Fibroblast of mammary gland (primary cell): ENCODE data around the gene GBE1.
A peak's percentile ranks its signal among the peaks of the same experiment; 100 is the strongest.

Experiments
- DNase-seq: peaks from one replicate; pipeline ENCODE4 v3.0.0-alpha.2; 2010; ENCODE audit warnings: low read depth
- H3K4me3 ChIP-seq: 2 replicates; pipeline ENCODE4 v1.5.1; 2011; ENCODE audit warnings: low read depth, mild to moderate bottlenecking, low read length, moderate library complexity; ENCODE audit not compliant: control insufficient read depth
- TF ChIP-seq, protein P1 (sequence below): conservative IDR thresholded peaks from 2 replicates; pipeline ENCODE4 v1.5.1; 2011; ENCODE audit warnings: low read depth, low read length, inconsistent platforms; ENCODE audit not compliant: control insufficient read depth, insufficient read depth

Gene GBE1

DNA sequence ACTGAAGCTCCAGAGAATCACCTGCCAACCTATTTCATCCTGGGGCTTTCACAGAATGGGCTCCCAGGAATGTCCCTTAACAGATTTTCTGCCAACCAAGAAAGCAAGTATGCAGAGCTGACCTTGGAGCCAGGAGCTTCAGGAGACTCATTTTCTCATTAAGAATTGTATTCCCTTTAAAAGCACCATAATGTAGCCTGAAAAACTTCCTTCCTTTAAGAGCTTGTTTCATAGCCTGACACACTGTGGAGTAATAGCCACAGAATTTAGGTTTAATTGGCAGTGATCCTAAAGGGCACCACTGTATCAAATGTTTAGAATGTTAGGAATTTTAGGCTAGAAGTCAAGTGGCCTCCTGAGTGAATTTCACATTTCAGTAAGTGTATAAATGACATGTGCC lies 309.8 kb downstream of the GBE1 start:
- H3K4me3 ChIP-seq, result no peak overlapping the region
- DNase-seq, result peak; percentile 17
- TF ChIP-seq, protein P1, sequence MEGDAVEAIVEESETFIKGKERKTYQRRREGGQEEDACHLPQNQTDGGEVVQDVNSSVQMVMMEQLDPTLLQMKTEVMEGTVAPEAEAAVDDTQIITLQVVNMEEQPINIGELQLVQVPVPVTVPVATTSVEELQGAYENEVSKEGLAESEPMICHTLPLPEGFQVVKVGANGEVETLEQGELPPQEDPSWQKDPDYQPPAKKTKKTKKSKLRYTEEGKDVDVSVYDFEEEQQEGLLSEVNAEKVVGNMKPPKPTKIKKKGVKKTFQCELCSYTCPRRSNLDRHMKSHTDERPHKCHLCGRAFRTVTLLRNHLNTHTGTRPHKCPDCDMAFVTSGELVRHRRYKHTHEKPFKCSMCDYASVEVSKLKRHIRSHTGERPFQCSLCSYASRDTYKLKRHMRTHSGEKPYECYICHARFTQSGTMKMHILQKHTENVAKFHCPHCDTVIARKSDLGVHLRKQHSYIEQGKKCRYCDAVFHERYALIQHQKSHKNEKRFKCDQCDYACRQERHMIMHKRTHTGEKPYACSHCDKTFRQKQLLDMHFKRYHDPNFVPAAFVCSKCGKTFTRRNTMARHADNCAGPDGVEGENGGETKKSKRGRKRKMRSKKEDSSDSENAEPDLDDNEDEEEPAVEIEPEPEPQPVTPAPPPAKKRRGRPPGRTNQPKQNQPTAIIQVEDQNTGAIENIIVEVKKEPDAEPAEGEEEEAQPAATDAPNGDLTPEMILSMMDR, result no peak

DNA sequence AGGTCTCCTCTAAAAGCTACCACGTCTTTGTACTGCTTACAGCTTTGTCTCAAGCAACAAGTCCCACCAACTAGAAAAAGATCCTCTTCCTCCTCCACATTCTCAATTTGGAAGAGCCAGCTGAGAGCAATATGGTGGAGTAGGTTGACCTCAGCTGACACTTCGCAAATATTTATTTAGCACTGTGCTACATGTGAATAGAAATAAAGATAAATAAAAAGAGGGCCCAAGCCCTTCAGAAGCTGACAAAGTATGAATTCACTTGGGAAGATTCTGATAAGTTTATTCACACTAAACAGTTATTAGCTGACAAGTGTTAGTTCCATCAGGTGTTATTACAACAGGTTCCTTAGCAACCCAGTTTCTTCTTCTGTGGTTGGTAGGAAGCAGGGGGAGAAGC lies 310.3 kb downstream of the GBE1 start:
- TF ChIP-seq, protein P1, result no peak
- no peak for DNase-seq

DNA sequence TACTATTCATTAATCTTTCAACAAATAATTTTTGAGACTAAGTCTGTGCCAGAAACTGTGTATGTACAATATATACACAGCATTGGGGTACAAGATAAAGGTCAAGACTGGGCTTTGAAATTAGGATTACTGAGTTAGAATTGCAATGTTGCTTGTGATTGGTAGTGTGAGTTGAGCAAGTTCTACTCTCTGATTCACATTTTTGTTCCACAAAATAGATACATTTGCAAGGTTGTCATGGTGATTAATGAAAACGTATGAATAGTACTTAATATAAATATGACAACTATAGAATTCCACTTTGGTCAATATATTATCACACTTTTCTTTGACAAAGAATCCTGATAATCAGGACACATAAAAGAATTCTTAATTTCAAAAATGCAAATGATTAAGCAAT lies 314.6 kb downstream of the GBE1 start:
- no peak overlapping the region for H3K4me3 ChIP-seq
- TF ChIP-seq, protein P1, result no peak
- DNase-seq, result peak; percentile 16

More for the DNA sequence above, 310.3 kb downstream of the GBE1 start:
- H3K4me3 ChIP-seq, result no peak overlapping the region

DNA sequence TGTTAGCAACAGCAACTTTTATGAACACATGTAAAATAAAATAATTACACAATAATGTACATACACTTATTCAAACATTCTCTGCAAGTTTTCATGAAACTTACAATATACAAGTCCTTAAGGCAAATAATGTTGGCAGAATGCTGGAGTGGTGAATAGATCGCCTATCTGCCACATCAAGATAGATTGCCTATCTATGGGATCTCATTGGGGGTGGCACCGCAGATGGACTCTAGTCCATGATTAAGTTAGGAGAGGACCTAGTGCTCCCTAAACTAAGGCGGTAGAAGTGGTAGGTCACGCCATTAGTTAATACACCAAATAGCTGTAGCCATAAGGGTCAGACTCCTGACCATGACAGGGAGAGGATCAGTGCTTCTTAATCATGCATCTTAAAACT lies 315.7 kb downstream of the GBE1 start:
- no peak overlapping the region for H3K4me3 ChIP-seq
- DNase-seq, result no peak
- TF ChIP-seq, protein P1, result no peak

DNA sequence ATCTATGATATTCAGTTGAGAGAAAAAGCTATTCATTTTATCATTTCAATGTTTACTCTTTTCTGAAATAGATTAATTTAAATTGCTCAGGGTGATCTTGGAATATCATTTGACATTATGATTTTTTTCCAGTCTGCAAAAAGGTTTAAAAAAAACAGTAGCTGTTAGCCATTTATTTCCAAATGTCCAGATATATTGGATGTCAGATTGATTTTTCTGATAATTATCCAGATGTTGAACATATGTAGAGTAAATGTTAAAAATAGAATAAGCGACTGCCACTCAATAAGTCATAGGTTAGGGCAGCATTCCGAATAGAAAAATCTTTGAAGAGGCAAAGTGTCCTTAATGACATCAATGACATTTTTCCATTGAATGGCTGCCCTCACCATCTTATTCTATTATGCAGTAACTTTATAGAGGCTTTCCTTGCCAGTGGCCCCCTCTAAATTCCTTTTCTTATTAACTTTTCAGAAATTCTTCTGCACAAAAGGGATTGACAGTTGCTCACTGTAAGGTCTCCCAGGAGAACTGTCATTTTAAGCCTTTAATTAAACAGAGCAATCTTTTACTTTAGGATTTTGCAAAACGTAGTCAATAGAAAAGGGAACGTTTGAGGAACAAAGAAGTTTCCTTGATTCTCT lies 316.5 kb downstream of the GBE1 start:
- no peak overlapping the region for H3K4me3 ChIP-seq
- no peak for DNase-seq
- TF ChIP-seq, protein P1, result no peak

DNA sequence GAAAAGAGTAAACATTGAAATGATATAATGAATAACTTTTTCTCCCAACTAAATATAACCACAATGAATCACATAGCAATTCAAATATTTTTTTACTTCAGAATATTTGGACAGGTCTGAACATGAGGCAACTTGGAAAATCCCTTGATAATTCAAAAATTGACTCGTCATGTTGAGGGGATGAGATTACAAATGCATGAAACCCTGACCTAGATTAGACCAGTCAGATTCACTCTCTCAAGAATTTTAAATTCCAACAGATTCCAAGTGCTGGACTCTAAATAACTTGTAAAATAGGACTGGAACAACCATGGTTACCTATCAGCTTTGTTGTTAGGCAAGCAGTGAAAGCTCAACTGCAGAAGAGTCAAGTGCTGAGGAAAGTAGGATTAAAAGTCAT lies 317.5 kb downstream of the GBE1 start:
- TF ChIP-seq, protein P1, result no peak
- no peak overlapping the region for H3K4me3 ChIP-seq
- DNase-seq, result peak; percentile 84

DNA sequence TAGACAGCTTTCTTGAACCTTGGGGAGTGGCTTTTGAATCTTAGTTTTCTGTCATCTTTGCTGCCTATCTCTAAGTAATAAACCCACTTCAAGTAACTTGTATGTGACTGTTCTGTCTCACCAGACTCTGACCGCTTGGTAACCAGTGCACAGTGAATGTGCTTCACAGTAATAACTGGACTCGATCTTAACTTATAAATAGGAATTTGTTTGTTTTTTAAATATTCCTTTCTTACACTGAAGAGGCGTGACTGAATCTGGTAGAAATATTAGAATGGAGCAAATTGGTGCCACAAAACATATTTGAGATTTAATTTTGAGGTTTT lies 318.0 kb downstream of the GBE1 start:
- DNase-seq, result no peak

More for the DNA sequence above, 318.0 kb downstream of the GBE1 start:
- no peak overlapping the region for H3K4me3 ChIP-seq
- TF ChIP-seq, protein P1, result no peak
